Embryonic facial prominence (tissue), 1 donor: ENCODE results near the gene SYNGR3.
A peak's percentile ranks its signal among the peaks of the same experiment; 100 is the strongest.
"Not testable (repeated sequence)": the region's sequence is repeated elsewhere in the genome, so short reads cannot be mapped to it uniquely, and the experiment has no call there.

Source experiments
- DNase-seq: peaks from one replicate; pipeline ENCODE4 v3.0.0-alpha.2; 2016; ENCODE audit errors: extremely low spot score

Gene SYNGR3

GRCh38 chr16:2028146-2028545 is 38.4 kb downstream of the SYNGR3 start:
- no peak for DNase-seq

GRCh38 chr16:2028620-2029220 is 39.0 kb downstream of the SYNGR3 start:
- DNase-seq = no peak

DNA sequence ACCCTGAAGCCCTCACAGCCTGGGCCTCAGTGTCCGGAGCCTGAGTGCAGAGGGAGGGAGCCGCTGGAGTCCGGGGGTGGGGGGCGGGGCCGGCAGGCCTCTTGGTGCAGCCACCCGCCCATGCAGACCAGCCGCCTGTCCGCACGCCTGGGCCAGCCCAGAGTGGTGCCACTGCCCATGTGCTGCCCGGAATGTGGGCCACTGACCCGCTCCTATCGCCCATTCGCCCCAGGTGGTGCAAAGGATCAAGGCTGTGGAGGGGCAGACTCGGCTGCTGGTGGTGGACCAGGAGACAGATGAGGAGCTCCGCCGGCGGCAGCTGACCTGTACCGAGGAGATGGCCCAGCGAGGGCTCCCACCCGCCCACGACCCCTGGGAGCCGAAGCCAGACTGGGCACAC is 39.6 kb downstream of the SYNGR3 start:
- DNase-seq = no peak

DNA sequence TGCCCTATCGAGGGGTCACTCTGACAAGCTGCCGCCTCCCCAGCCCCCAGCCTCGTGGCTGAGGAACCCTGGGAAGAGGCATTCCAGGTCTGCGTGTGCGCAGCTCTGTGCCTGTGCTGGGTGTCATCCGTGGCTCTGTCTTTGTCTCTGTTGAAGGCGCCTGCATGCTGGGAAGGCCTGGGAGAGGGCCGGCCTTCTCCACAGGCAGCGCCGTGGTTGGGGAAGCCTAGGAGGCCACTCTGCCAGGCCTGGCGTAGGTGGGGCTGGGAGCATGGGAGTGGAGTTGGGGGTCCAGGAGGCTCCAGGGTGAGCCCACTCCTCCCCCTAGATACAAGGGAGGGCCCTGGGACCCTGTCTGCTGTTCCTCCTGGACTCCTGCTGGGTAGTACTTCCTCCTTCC is 40.3 kb downstream of the SYNGR3 start:
- DNase-seq = no peak

DNA sequence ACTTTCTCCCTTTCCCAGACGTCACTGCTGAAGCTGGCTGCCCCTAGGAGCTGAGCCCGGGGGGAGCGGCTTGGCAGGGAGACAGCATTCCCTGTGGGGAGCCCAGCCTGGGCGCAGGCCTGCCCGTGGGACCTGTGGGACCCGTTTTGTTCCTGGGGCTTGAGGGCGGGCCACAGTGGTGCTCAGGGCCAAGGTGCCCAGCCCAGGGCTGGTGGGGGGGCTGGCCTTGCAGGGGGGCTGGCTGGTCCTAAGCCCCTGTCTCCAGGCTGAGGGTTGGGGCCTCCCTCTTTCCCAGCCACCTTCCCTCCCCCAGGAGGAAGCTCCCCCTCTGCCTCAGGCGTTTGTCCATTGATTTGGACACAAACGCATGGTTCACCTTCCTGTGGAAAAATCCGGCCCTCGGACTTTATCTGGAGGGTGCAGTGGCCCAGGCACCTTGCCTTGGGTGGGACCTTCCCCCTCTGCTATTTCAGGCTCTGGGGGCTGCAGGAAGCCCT is 41.4 kb downstream of the SYNGR3 start:
- no peak for DNase-seq

- DNase-seq = no peak
These were observed 42.7 kb downstream of the SYNGR3 start for GRCh38 chr16:2032285-2033056.

DNA sequence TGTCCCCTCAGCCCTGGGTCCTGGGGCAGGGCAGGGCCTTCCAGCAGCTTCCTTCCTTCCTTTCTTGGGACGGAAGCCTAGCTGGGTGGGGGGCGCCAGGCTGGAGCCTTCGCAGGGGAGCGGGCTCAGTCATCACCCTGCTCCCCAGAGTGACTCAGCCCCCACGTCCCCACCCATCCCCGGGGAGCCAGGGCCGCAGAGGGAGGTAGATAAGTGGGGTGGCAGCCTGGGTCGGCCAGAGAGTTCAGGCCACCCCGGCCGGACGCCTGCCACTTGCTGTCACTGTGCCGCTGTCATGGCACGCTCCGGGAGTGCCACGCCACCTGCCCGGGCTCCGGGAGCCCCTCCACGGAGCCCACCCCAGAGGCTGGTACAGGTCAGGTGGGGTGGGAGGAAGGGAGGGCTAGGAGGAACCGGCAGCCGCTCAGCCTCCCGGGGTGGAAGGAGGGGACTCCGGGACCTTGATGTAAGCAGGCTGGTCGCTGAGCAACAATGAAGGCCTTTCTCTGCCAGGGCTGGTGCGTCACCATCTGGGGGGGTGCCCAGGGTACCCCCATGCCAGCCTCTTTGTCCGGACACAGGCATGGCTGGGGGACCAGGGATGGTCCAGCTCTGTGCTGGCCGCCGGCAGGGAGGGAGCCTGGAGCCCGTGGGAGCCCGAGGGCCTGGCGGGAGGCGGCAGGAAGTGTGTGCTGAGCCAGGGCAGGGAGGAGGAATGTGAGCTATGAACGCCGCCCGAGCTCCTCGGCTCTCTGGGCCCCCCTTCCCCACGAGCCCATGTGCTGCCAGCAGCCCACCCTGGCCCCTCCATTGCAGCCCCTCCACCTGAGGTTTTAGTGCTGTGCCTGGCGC is 43.5 kb downstream of the SYNGR3 start:
- DNase-seq = no peak

DNA sequence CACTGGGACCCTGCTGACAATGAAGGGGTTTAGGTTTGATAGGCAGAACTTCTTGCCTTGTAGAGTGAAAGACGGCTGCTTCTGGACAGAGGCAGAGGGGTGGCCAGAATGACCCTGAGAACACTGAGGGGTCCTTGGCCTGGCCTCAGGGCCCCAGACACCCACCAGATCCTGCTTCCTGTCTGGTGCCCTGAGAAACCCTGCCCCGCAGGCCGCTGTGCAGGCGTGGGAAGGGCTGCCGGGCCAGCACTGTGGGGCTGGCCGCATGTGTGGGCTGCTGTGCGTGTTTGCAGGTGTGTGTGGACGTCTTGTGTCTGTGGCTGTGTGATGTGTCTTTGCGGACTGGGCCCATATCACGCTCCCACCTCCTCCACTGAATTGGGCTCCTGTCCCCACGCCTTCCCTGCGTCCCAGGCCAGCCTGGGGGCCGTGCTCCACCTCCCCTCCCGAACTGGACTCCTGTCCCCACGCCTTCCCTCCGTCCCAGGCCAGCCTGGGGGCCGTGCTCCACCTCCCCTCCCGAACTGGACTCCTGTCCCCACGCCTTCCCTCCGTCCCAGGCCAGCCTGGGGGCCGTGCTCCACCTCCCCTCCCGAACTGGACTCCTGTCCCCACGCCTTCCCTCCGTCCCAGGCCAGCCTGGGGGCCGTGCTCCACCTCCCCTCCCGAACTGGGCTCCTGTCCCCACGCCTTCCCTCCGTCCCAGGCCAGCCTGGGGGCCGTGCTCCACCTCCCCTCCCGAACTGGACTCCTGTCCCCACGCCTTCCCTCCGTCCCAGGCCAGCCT is 44.3 kb downstream of the SYNGR3 start:
- DNase-seq = not testable (repeated sequence)

GRCh38 chr16:2034696-2035430 is 45.1 kb downstream of the SYNGR3 start:
- no peak for DNase-seq

GRCh38 chr16:2035431-2036199 is 45.8 kb downstream of the SYNGR3 start:
- DNase-seq = no peak

DNA sequence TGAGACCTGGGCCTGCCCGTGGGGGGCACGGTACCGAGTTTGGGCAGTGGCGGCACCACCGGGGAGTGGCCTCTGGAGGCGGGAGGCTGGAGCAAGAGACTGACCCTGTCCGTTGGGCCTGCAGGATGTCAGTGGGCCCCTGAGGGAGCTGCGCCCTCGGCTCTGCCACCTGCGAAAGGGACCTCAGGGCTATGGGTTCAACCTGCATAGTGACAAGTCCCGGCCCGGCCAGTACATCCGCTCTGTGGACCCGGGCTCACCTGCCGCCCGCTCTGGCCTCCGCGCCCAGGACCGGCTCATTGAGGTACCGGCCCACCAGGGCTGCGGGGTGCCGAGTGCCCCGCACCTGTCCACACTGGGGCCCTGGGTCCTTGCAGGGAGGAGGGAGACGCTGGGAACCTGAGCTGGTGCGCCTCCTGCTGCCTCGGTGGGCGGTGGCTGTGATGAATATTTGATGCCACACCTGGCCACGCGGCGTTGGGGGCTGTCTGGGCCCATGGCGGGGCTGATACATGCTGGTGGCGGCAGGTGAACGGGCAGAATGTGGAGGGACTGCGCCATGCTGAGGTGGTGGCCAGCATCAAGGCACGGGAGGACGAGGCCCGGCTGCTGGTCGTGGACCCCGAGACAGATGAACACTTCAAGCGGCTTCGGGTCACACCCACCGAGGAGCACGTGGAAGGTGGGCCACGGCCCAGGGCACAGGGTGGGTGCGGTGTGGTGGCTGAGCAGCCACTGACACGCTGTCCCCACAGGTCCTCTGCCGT is 46.6 kb downstream of the SYNGR3 start:
- no peak for DNase-seq

GRCh38 chr16:2037115-2037514 is 47.3 kb downstream of the SYNGR3 start:
- no peak for DNase-seq

- peak; percentile 79 for DNase-seq
These were observed 48.0 kb downstream of the SYNGR3 start for GRCh38 chr16:2037647-2038381.

DNA sequence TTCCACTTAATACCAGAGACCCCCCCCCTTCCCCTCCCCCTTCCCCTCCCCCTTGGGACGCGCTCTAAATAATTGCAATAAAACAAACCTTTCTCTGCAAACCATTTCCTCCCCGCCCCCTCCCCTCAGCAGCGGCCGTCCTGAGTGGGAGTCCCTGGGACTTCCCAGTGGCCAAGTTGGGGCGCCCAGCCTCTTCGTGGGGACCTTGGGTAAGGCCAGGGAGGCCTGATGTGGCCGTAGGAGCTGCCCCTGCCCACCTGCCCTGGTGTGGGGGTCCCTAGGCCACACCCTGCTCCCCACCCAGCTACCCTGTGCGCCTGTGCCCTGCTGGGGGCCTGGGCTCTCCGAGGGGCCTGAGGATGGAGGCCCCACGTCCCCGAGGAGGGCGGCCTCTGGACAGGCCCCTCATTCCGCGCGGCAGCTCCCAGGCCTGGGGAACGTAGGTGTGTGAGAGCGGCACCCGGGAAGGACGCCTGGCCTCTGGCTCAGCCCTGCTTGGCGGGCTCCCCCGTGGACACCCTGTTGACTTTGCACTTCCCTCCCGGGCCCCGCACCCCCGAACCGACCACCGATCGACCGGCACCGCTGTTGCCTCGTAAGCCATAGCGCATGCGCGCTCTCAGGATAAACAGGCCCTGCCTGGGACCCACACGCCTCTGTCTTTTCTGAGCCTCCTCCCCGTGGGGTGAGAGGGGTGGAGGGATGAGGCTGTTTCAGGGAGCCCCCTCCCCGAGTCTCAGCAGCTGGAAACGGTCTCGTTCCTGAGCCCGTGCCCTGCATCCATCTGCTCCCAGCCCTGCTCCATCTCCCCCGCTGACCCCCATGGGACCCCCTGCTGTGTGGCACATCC is 48.8 kb downstream of the SYNGR3 start:
- DNase-seq = no peak

GRCh38 chr16:2039274-2040031 is 49.7 kb downstream of the SYNGR3 start:
- peak; percentile 60 for DNase-seq

- no peak for DNase-seq
These were observed 50.4 kb downstream of the SYNGR3 start for GRCh38 chr16:2040041-2040786.
